NT2/D1 (cell line): ENCODE measurements around the gene ACADSB.

Experiments
- SUZ12 ChIP-seq: IDR thresholded peaks from 2 replicates; pipeline ENCODE4 v1.6.1; 2011; ENCODE audit not compliant: insufficient read length, insufficient read depth; ENCODE audit errors: extremely low read depth
- YY1 ChIP-seq: IDR thresholded peaks from 2 replicates; pipeline ENCODE4 v1.6.1; 2011; ENCODE audit not compliant: insufficient read length, insufficient read depth
- ZNF274 ChIP-seq: IDR thresholded peaks from 2 replicates; pipeline ENCODE4 v1.6.1; 2011; ENCODE audit warnings: mild to moderate bottlenecking, low read depth, low read length

- TF ChIP-seq YY1 (no peak), SUZ12 (no peak), ZNF274 (no peak)
Observed at GRCh38 chr10:123092635-123093414, 84.0 kb downstream of the ACADSB start.
